SIG-M5 treated with dmso at 0.1 percent for 504 hours (cell line): ENCODE measurements around the gene GSTT2B.
"Not testable (repeated sequence)": the region's sequence is repeated elsewhere in the genome, so short reads cannot be mapped to it uniquely, and the experiment has no call there.

Experiments used
- DNase-seq: peaks from one replicate; lab custom pipeline; 2025; ENCODE audit not compliant: unreplicated experiment; lab: John Stamatoyannopoulos, UW

The GSTT2B gene

DNA sequence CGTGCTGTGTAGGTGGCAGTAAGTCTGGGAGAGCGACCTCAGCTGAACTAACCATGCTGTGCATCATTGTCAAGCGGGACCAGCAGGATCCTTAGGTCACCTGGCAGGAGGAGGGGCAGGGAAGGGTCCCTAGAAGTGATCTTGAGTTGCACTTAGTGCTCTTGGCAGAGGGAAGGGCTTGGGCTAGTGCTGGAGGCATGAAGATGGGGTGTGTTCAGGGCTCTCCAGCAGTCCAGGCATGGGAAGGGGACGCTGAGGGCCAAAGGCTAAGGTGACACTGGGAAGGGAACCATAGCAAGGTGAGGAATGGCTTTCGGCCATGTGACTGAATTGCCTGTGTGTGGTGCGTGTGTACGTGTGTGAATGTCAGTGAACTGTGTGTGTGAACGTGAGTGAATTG, 25.1 kb upstream of the GSTT2B start:
- DNase-seq = not testable (repeated sequence)

GRCh38 chr22:23984430-23984829, 23.4 kb upstream of the GSTT2B start:
- no peak for DNase-seq

- not testable (repeated sequence) for DNase-seq
Observed at GRCh38 chr22:23980567-23980966, 19.6 kb upstream of the GSTT2B start.

- DNase-seq = not testable (repeated sequence)
Observed at GRCh38 chr22:23979557-23980240, 18.7 kb upstream of the GSTT2B start, which contains the start of gene GSTT2. Gene GSTT2 (plus strand): TSS chr22:23980134.

DNA sequence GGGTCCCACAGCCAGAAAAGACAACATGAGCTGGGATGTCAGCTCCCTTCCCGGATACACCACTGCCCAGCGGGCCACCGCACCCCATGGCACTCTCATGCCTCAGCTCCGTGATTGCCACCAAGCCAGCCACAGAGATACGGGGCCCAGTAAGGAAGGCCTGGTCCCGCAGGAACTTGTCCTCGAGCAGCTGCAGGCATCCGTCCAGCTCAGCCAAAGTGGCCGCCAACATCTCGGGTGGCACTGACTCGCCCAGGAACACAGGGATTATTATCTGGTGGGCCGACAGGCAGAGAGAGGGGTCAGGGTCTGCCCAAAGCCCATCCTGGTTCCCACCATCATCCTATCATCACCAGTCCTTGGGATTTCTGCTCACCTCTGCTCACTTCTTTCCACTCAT, 16.3 kb upstream of the GSTT2B start:
- DNase-seq = not testable (repeated sequence)

- DNase-seq = not testable (repeated sequence)
Observed at GRCh38 chr22:23974836-23975352, 13.9 kb upstream of the GSTT2B start.

DNA sequence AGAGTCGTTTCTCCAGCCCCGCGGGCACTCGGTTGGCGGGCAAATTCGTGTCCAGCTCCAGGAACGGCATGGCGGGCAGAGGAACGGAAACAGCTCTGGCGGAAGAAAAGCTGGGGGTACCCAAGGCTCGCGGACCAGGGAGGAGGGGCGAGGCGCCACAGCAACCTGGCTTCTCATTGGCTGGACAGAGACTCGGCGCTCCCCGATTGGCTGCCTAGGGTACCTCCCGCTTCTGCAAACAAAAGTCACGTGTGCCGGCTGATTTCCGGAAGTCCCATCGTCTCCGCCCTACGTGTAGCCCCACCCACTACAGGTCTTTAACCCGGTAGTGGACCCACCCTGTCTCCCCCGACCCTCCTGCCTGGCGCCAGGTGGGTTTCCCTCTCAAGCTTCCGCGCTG, 13.3 kb upstream of the GSTT2B start, which contains the start of gene DDT:
Gene DDT, minus strand, starts transcription at position 97 of the 400 bp plus-strand sequence. Its CDS starts 27 bp downstream, at position 70.
- DNase-seq = not testable (repeated sequence)

GRCh38 chr22:23971927-23972326, 10.9 kb upstream of the GSTT2B start:
- not testable (repeated sequence) for DNase-seq

- DNase-seq = no peak
Observed at GRCh38 chr22:23970816-23971486, 10.0 kb upstream of the GSTT2B start.

DNA sequence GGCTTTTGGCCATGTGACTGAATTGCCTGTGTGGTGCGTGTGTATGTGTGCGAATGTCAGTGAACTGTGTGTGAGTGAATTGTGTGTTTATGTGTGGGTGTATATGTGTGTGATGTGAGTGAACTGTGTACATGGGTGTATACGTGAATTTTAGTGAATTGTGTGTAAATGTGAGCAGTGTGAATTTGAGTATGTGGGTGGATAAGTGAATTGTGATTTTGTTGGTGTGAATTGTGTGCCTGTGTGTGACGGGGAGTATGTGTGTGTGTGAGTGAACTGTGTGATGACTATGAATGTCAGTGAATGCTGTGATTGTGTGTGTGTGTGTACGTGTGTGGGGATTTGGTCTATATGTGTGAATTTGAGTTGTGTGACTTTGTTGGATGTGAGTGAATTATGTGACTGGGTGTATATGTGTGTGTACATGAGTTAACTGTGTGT, 9.2 kb upstream of the GSTT2B start:
- no peak for DNase-seq

DNA sequence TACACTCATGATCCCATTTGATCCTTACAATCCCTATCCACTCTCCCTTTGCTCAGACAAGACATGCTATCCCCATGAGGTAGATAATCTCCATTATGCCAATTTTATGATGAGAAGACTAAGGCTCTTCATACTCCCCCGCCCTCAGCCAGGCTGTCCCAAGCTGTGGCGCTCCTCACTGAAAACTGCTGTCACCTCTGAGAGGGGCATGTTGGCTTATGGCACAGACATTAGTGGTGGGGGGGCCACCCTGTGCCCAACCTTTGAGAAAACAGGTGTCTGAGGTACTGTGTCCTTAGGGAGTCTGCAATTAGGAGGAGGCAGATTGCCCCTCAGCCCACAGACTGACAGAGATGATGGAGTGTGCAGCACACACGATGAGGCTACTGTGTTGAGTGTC, 8.1 kb upstream of the GSTT2B start:
- DNase-seq = no peak

GRCh38 chr22:23966568-23966967, 5.6 kb upstream of the GSTT2B start, which contains the start of gene DDTL:
Gene DDTL (plus strand): TSS chr22:23966888. CDS start chr22:23966915, 27 bp downstream.
- DNase-seq = not testable (repeated sequence)

GRCh38 chr22:23966094-23966493, 5.1 kb upstream of the GSTT2B start:
- not testable (repeated sequence) for DNase-seq

GRCh38 chr22:23956301-23956900, 4.6 kb downstream of the GSTT2B start:
- DNase-seq = peak; percentile 49

- not testable (repeated sequence) for DNase-seq
Observed at GRCh38 chr22:23955886-23956285, 5.1 kb downstream of the GSTT2B start.

GRCh38 chr22:23954991-23955305, 6.0 kb downstream of the GSTT2B start:
- not testable (repeated sequence) for DNase-seq

DNA sequence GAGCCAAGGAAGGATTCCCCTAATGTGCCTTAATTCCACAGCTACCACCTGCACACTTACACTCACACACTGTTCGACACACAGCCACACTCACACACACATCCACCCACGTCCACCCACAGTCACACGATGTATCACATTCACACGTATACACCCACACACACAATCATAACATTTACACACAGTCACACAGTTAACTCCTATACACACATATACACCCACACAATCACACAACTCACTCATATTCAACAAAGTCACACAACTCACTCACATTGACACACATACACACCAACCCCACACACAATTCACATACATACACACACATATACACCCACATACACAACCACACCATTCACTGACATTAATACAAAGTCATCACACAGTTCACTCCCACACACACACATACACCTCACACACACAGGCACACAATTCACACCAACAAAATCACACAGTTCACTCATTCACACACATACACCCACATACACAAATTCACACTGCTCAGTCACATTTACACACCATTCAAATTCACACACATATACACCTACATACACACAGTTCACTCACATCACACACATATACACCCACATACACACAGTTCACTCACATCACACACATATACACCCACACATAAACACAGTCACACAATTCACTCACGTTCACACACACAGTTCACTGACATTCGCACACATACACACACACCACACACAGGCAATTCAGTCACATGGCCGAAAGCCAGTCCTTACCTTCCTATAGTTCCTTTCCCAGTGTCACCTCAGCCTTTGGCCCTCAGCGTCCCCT, 6.6 kb downstream of the GSTT2B start:
- DNase-seq = not testable (repeated sequence)

GRCh38 chr22:23953485-23953884, 7.5 kb downstream of the GSTT2B start:
- not testable (repeated sequence) for DNase-seq

DNA sequence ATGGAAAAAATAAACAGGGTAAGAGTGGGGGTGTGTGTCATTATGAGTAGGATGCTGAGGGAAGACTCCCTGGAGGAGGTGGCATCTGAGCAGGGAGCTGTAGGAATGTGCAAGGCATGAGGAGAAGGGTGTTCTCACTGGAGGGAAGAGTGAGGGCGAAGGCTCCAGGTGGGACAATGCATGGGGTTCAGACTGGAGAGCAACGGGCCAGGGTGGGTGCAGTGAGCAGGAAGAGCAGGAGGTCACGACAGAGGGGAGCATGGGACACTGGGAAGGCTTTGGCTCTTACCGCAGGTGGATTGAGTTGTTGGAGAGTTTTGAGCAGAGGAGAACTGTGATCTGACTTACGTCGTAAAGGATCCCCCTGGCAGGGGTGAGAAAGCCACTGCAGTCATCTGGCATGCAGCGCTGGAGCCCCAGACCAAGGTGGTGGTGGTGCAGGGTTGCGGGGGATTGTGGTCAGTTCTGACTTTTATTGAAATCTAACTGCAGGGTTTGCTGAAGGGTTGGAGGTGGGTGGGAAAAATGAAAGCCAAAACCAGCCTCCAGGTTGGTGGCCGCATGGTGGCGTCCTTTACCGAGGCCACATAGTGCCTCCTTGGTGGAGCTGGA, 8.1 kb downstream of the GSTT2B start:
- DNase-seq = not testable (repeated sequence)

DNA sequence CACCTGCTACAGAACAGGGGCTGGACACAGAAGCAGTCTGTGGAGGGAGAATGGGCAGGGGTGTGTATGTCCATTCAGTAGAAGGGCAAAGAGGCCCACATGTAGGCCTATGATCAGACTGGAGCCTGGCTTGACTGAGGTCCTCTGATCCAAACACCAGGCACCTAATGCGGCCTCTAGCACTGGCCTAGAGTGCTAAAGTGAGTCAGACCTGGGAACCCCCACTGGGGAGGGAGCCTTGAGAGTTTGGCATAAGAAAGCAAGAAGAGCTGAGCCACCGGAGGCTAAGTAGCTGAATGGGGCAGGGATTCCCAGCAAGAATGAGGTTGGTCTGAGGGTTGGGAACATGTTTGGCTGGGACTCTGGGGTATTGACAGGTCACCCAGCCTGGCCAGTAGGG, 9.6 kb downstream of the GSTT2B start:
- not testable (repeated sequence) for DNase-seq
